HG03460 (cell line): Measurements from ENCODE around the gene KLHDC8A.

ENCODE experiments used
- ATAC-seq: cut with Tn5 transposase; IDR thresholded peaks from one replicate; pipeline ENCODE4 v1.9.1; 2021; ENCODE audit not compliant: unreplicated experiment

The KLHDC8A gene

DNA sequence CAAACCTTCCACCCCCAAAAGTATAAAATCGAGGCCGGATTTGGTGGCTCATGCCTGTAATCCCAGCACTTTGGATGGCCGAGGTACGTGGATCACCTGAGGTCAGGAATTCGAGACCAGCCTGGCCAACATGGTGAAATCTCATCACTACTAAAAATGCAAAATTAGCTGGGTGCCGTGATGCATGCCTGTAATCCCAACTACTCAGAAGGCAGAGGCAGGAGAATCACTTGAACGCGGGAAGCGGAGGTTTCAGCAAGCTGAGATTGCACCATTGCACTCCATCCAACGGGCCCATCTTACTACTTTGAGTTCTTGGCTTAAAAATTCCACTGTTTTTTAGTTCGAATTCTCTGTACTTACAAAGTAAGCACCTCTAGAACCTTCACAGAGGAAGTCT lies 11.0 kb downstream of the KLHDC8A start:
- ATAC-seq: no peak

DNA sequence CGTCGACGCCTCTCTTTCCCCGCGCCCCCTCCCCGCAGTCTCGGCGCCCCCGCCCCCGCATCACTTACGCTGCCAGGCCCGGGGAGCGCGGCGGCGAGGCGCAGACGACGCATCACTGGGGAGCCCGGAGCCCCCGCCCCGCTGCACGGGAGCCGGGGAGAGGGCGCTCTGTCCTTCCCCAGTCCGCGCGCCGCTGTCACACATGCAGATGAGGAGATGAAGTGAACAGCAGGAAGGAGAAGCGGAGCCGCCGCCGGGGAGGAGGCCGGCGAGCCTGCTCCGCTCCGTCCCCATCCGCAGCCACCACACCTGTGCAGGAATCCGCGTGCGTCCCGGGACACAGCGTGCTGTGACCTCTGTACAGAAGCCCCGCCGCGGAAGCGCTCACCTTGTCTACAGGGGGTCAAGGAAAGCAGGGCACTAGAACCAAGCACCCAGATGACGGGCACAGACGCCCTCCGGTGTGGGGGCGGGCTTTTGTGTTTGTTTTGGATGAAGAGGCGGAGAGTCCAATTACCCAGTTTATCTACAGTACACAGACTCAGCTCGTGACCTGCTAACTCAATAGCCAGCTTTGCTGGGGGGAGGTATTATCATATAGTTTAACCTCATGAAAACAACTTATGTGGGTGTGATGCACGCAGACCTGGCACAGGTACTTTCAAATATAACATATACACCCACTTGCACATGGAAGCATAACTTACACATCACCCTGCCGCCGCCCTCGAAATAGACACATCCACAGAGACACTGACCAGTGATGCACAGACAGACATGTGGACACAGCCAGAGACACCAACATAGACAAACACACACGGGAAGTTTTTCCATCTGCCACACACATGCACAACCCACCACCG lies 12.4 kb downstream of the KLHDC8A start:
- ATAC-seq: no peak

DNA sequence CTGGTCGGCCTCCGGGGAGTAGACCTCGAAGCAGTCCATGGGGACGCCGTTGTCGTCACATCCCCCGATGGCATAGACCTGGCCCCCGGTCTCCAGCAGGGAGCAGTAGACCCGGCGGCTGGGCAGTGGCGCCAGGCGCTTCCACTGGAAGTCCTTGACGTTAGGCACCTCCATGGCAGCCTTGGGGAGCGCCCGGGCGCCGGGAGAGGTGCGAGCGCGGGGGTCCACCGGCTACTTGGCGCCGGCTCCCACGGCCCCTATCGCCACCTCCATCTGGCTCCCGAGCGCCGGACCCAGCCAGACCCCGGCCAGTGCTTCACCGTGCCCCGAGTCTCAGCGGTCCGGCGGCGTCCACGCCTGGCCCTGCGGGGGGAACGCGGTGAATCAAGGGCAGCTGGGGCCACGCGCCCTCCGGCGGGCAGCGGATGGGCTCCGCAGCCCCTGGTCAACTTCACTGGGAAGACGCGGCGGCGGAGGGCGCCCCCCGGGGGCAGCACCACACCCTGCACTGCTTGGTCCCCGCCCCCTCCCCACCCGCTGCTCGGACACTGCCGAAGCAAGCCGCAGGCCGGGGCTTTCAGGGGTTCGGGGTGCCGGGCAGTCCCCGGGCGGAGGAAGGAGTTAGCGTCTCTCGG lies 13.2 kb downstream of the KLHDC8A start:
- no peak for ATAC-seq

DNA sequence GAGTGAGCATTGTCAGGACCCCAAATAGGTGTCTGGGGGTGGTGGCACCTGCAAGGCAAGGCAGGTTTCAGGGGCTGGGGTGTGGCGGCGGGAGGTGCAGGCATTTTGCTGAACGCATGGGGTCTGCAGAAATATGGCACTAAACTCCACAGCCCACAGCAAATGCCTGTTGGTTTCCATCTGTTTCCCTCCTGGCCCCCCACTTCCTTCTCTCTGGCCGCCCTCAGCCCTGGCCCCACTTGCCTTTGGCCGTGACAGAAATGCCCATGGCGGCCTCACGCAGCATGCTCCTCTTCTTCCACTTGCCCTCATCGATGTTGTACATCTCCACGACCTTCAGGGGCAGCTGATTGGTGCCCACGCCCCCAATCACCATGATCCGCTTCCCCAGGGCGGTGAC lies 13.7 kb downstream of the KLHDC8A start:
- ATAC-seq: no peak

DNA sequence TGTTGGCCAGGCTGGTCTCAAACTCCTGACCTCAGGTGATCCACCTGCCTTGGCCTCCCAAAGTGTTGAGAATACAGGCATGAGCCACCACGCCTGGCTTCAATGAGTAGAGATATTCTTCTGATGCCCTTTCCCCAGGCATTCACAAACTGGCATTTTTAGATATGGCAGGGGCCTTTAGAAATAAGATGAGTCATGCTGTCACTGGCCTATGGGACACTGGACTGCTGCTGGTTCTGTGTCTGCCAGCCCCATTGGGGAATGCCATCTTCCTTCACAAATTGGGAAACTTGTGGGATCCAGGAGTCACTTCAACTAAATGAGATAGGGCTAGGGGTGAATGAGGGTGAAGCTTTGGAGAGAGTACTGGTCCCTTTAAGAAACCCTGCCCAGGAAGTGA lies 16.0 kb downstream of the KLHDC8A start:
- ATAC-seq: no peak

DNA sequence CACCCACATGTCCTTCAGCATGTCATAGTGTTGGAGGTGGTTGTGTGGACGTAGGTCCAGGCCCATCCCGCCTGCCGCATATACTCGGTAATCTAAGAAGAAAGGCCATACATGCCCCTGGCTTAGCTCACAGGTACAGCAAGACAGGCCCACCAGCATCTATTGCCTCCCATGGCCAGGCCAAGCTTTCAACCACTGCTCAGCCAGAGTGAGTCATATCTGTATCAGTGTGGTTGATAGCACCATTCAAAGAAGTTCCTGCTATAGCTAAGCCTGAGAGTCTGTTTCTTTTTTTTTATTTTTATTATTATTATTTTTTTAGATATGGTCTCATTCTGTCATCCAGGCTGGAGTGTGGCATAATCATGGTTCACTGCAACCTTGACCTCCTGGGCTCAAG lies 17.0 kb downstream of the KLHDC8A start:
- no peak for ATAC-seq

DNA sequence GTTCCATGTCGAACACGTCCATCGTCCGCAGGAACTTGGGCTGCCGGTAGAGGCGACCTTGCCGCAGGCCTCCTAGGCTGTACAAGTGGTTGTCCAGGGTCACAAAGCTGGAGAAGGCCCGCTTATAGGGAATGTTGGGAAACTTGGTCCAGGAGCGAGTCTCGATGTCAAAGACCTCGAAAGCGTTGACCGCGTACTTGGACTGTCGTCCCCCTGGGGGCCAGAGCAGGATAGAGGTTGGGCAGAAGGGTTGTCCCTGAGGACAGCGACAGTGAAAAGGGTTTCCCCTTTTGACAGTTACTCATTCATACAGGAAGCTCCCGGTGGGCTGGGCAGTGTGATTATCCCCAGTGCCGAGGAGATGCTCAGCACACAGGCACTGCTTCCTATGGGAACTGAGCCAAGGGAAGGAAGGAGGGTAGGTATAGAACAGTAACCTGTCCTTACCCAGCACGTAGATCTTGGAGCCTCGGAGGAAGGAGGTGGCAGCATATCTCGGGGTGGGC lies 17.5 kb downstream of the KLHDC8A start:
- no peak for ATAC-seq

DNA sequence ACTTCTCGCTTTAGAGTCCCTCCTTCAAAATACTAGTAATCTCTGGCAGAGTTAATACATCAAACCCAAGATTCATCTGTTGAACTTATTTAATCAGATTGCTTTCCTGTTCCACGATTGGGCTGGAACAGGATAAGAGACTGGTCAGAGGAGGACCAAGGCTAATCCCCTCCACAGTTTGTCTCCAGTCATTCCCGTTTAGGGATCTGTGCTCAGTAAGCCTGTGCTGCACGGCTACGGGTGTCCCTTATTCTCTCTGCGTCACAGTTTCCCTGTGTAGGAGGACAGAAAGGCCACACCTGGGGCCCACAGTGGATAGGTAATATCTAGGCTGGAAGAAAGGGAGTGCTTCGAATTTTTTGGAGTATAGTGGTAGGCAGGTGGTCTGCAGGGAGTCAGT lies 18.7 kb downstream of the KLHDC8A start:
- no peak for ATAC-seq

DNA sequence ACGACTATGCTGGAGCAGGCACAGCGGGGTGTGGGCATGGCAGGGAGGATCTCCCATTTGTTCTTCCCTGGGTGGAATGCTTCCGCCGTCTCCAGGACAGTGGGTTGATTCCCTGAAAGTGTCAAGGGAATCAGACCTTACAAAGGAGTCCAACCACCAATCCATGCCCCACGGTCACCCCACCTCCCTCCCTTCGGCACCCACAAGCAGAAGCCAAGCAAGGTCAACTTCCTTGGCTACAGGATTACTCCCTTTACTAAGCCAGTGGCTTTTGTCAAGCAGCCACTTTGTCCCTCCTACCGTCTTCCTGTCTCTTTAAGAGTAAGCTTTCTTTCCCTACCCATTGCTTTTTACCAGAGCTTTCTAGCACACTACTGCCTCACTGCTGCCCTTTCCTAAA lies 19.2 kb downstream of the KLHDC8A start:
- no peak for ATAC-seq

DNA sequence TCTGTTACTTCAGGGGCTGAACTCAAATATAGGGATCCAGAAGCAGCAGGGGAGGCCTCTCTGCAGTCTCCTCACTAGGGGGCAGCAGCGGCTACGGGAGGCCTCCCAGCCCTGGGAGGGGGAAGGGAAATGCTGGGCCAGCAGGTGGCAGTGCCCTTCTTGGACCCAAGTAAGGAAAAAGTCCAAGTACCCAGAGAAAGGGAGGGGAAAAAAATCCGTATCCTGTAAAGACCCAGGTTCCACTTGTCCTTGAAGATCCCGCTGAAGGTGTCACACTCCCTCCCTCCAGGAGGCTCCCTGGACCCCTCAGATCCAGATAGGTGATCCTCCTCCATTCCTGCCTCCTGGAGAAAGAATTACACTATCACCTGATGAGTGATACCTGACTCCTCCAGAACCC lies 21.0 kb downstream of the KLHDC8A start:
- no peak for ATAC-seq

DNA sequence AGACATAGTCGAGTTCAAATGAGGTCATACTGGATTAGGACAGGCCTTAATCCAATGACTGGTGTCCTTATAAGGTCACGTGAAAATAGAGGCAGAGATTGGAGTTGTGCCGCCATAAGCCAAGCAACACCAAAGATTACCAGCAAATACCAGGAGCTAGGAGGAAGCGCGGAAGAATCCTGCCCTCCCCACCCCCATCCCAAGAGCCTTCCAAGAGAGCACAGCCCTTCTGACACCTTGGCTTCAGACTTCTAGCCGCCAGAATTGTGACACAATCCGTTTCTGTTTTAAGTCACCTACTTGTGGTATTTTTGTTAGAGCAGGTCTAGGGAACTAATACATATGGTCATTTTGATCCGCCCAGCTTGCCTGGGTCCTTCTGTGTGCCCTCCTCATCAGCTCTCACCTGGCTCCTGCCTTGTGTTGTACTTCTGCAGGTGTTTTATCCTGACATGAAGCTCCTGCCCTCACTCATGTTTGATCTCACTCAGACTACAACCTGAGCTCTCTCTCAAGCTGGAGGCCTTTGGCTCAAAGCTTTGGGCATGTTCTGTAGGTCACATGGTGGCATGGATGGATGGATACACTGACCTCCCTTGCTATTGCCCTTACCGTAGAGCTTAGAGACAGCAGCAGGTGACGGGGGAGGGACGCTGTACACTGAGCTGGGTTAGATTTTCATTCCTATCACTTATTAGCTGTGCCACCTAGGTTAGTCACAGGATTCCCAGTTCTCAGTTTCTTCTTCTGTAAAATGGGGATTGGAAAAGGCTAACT lies 24.5 kb downstream of the KLHDC8A start:
- ATAC-seq: no peak

DNA sequence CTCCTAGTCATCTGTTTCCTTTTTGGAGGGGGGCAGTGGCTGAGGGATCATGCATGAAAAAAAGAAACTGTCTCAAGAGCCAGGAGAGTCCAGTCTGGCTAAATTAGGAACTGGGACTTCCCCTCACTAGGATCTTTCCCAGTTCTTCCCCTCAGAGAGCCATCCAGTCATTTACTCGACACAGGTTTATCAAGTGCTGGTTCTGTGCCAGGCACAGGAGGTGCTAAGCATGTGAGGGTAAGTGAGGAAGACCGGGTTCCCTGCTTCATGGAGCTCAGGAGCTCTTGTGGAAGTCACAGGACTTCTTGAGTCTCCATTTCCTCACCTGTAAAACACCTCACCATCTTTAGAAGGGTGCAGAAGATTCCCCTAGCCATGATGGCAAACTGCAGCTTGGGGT lies 26.6 kb downstream of the KLHDC8A start:
- ATAC-seq: no peak

DNA sequence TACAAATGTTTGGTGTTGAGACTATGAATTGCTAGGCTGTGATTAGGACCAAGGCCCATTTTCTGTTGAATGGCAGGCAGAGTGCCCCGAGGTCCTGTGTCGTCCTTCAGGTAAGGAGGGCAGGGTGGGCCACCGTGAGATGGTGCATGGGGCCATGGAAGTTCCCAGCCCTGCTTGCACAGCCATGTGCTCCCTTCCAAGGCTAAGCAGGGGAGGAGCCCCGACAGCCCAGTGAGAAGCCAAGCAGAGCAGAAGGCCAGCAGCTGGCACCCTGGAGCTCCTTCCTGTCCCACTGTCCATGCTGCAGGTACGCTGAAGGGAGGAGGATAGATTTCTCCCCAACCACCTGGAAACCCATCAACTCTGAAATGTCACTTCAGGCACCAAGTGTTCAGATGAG lies 27.0 kb downstream of the KLHDC8A start:
- no peak for ATAC-seq

DNA sequence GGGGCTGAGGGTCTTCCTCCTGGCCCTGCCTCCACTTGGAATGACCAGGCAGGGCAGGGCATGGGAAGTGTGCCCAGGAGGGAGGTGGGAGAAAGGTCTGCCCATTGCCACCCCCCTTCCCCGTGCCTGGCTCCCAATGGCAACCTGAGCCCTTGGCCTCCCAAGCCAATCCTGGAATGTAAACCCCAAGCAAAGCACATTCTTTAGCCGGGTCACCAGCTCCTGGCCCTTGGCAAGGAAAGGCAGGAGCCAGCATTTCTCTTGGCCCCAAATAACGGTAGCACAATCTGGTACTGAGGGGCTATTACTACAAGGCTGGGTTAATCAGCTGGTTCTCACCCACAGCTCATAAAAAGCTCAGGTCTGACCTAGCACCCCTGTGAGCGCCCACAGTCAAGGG lies 28.2 kb downstream of the KLHDC8A start:
- no peak for ATAC-seq

DNA sequence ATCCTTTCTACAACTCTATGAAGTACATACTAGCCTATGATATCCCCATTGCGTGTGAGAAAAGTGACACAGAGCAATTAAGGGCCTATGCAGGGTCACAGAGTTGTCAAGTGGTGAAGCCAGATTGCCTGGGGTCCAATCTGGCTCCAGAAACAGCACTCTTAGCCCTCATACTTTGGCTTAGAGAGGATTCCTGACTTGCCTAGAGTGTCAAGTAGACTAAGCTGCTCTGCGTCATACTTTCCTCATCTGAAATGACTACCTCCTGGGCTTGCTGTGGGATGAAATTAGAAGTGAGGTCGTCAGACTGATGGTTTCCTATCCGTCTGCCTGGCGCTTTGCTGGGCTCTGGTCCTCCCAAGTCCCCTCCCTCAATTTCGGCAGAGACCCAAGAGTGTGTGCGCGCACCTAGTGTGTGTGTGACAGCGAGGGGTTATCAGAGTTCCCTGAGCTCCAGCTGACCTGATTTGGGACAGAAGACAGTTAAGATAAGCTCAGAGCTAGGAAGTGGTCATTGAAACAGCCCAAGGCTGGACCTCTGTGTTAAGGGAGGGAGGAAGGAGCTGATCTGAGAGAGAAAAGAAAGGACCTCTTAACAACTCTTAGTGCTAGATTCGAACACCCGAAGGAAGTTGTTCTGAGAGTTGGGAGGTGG lies 29.8 kb downstream of the KLHDC8A start:
- ATAC-seq: no peak

DNA sequence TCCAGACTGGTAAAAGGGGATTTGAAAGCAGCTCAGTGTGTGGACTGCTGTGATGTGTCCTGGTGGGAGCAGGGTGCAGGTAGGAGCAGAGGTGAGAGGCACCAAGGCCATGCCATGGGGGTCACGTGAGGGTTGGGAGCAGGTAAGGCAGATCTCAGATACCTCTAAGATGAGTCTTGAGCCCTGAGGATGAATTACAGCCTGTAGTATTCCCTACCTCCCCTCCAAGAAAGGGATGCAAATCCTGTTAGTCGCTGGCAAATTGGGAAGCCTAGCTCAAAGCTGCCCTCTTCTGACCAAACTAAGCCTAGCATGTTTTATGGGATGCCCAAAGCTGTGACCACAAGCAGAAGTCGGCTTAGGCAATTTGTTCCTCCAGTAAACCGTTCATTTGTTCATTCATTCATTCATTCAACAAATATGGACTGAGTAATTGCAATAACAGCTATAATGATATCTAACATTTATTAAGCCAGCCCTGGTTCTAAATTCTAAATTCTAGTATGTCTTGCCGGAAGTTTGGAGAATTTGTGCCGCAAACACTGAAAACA lies 31.3 kb downstream of the KLHDC8A start:
- ATAC-seq: no peak

DNA sequence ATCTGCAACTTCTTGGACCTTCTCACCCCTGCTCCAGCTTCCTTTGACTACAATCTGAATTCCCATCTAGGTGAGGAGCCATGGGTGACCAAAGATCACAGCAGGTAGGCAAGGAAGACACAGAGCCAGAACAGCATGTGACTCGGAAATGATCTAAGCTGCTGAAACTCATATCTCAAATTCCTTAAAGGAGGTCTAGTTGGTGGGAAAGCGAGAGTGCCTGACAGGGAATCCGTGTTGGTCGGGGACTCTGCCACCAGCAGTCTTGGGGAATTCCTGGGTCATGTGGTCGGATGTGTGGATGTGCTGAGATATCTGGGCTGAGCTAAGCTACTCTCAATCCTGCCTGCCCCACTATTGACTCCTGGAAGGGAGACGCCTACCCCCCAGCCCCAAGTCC lies 31.9 kb downstream of the KLHDC8A start:
- no peak for ATAC-seq

DNA sequence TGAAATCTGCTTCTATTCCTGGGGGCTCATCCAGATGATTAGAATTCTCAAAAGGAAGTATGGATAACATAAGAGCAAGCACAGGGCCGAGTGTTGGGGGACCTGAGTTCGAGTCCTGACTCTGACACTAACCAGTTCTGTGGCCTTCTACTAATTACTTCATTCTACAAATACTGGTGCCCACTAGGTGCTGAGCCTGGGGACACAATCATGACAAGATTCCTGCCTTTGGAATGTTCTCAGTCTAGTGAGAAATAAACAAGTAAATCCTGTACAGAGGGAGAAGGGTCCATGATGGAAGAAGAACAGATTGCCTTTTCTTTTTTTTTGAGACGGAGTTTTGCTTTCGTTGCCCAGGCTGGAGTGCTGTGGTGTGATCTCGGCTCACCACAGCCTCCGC lies 32.9 kb downstream of the KLHDC8A start:
- no peak for ATAC-seq

DNA sequence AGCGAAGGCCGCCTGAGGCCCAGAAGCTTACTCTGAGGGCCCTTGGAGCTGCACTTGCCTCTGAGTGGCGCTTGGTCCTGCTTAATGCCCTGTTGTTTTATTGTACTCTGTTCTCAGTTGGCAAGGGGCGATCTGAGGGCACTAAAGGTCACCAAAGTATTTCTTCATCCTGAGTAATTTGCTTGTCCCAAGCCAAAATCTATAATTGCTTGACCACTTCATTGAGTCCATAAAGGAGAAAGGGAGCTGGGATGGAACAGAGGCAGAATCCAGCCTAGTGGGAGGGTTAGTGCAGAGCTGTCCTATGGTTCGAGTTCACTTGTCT lies 34.8 kb downstream of the KLHDC8A start:
- ATAC-seq: no peak

DNA sequence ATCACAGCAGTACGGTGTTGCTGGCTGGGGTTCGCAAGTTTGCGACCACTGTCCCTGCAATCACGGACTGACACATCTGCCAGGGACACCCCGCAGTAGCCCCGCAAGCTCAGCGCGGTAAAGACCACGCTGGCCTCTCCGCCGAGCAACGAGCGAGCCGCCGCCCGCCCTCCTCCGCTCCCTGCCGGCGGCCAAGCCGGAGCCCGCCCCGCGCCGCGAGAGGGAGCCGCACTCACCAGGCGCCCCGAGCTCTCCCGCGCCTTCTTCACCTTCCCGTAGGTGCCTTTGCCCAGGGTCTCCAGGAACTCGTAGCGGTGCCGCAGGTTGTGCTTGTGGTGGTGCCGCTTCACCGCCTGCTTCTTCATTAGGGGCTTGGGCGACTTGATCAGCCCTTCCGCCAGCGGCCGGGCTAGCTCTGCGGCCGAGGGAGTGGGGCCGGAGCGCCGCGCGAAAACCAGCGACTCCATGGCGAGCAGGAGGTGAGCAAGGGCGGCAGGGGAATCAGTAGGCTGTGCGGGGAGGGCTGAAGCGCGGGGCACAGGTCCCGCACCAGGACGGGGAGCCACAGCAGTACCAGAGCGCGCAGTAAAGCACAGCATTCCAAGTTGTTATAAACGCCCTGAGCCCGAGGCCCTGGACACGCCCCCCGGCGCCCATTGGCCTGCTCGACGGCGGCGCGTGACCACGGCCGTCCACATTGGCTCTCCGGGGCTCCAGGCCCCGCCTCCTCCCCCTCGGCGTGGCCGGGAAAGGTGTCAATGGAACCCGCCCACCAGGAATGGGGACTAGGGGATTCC lies 35.4 kb downstream of the KLHDC8A start, which contains the start of gene NUAK2:
TSS of gene NUAK2 (minus strand) at position 584 of the 797 bp plus-strand sequence. CDS start at position 467, 117 bp downstream.
- no peak for ATAC-seq
